NCI-H128 (cell line): Measurements from ENCODE around the gene EMID1.

ENCODE experiments used
- DNase-seq: peaks from one replicate; lab custom pipeline; 2025; ENCODE audit not compliant: unreplicated experiment; lab: John Stamatoyannopoulos, UW

The EMID1 gene

GRCh38 chr22:29259253-29259899 lies 53.7 kb downstream of the EMID1 start:
- DNase-seq = no peak

GRCh38 chr22:29260031-29260560 lies 54.4 kb downstream of the EMID1 start:
- DNase-seq = no peak

GRCh38 chr22:29260601-29261315 lies 55.1 kb downstream of the EMID1 start:
- DNase-seq = no peak

GRCh38 chr22:29263791-29264276 lies 58.1 kb downstream of the EMID1 start:
- DNase-seq = no peak

- no peak for DNase-seq
Observed at GRCh38 chr22:29265305-29265704, 59.6 kb downstream of the EMID1 start.

GRCh38 chr22:29265929-29266328 lies 60.2 kb downstream of the EMID1 start:
- DNase-seq = no peak

- DNase-seq = no peak
Observed at GRCh38 chr22:29266564-29267461, 61.1 kb downstream of the EMID1 start.

- DNase-seq = no peak
Observed at GRCh38 chr22:29267462-29267857, 61.8 kb downstream of the EMID1 start.

- DNase-seq = peak; percentile 93
Observed at GRCh38 chr22:29267858-29268510, 62.3 kb downstream of the EMID1 start, which contains the start of the genes EWSR1 and RHBDD3. EWSR1 (plus strand) TSS chr22:29268268; CDS start chr22:29268337, 69 bp downstream. RHBDD3 (minus strand) TSS chr22:29267981; CDS start chr22:29265626, 2,355 bp downstream.

GRCh38 chr22:29268511-29269229 lies 63.0 kb downstream of the EMID1 start:
- DNase-seq = no peak

GRCh38 chr22:29269230-29269604 lies 63.5 kb downstream of the EMID1 start:
- no peak for DNase-seq

GRCh38 chr22:29269731-29270474 lies 64.2 kb downstream of the EMID1 start:
- DNase-seq = no peak

- DNase-seq = no peak
Observed at GRCh38 chr22:29270475-29271271, 65.0 kb downstream of the EMID1 start.

- DNase-seq = no peak
Observed at GRCh38 chr22:29272624-29273023, 66.9 kb downstream of the EMID1 start.

GRCh38 chr22:29275167-29275566 lies 69.5 kb downstream of the EMID1 start:
- no peak for DNase-seq

- no peak for DNase-seq
Observed at GRCh38 chr22:29275819-29276565, 70.3 kb downstream of the EMID1 start.

- no peak for DNase-seq
Observed at GRCh38 chr22:29277927-29278326, 72.2 kb downstream of the EMID1 start.

GRCh38 chr22:29284196-29284595 lies 78.5 kb downstream of the EMID1 start:
- no peak for DNase-seq
